H54 (cell line): Measurements from ENCODE around the gene SCAMP3.

Source experiments
- DNase-seq: peaks from one replicate; pipeline ENCODE4 v3.0.0; 2011; ENCODE audit warnings: low spot score, mixed read lengths; ENCODE audit not compliant: insufficient read length
- FAIRE-seq: peaks from 3 replicates; lab custom pipeline; 2011; peaks lifted over from hg19 to GRCh38; lab: Jason Lieb, UNC
- POLR2A ChIP-seq: IDR thresholded peaks from 2 replicates; pipeline ENCODE4 v1.6.1; 2011; ENCODE audit warnings: low read depth, mild to moderate bottlenecking, low read length

SCAMP3 gene

DNA sequence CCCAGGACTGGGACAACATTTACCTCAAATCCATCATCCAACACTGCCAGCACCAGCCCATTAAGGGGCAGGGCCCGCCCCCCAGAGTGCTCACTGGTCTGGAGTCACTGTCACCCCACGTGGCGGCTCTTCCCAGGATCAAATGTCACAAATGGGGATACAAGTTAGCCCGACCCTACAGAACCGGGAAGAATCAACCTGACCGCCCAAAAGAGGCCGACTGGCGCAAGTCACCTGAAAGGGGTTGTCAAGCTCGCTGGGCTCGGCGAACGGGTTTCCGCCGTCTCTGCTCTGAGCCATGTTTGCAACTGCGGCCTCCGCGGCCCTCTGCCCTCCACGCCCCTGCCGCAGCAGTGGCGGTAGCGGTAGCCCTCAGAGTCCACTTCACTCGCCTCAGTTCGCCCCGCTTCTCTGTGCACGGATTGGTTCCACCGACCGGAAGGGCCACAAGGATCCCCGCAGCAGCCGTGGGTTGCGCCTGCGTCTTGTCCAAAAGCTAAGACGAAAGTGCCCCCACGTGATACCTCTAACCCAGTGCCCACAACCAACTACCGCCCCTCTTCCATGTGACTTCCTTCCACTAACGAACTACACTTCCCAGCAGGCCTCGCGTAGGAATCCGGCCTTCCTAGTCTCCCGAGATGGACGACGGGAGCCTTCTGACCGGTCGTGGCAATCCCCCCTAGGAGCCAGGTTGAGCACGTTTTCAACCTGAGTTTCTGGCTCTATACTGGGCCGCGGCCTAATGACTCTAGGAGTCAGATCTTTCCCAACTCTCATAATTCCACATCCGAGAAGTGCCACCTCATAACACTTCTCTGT lies at the start of gene SCAMP3:
TSS of gene SCAMP3 (minus strand) at position 509 of the 822 bp plus-strand sequence. CDS start at position 300, 209 bp downstream.
- peak; percentile 68 for FAIRE-seq
- DNase-seq = peak; percentile 97
- TF ChIP-seq POLR2A = peak; percentile 82

DNA sequence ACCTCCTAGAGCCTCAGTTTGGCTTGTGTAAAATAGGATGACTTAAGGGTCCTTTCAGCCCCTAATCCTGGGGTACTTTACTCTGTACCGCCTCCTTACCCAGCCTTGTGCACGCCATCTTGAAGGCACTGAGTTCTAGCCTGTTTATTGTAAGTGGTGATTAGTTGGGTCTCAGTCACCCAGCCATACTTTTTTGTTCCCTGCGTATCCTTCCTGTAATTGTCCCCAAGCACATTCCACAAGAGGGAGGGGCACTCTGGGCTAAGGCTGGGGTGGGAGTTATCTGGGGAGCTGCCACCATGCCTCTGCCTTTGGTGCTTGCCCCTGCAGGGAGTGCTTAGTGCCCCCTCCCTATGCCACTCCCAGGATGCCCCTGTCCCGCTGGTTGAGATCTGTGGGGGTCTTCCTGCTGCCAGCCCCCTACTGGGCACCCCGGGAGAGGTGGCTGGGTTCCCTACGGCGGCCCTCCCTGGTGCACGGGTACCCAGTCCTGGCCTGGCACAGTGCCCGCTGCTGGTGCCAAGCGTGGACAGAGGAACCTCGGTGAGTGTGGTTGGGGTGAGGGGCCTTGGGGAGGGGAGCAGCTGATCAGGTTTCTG lies 47.4 kb upstream of the SCAMP3 start:
- no peak for TF ChIP-seq POLR2A
- DNase-seq (no peak), FAIRE-seq (no peak)

- TF ChIP-seq POLR2A = peak; percentile 53
- FAIRE-seq = peak; percentile 30
Measured at GRCh38 chr1:155308493-155309422, 46.6 kb upstream of the SCAMP3 start, which contains the start of gene FDPS. FDPS (plus strand) TSS chr1:155308866; CDS start chr1:155309790, 924 bp downstream.

DNA sequence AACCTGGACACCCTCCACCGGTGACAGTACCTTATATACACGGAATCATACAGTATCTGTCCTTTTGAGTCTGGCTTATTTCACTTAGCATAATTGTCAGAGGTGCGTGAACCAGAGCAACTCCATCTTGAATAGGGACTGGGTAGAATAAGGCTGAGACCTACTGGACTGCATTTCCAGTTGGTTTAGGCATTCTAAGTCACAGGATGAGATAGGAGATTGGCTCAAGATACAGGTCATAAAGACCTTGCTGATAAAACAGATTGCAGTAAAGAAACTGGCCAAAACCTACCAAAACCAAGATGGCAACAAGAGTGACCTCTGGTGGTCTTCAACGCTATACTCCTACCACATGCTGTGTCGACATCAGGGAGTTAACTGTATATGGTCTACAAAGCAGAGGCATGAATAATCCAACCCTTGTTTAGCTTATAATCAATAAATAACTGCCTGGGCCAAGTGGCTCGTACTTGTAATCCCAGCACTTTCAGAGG lies 45.1 kb upstream of the SCAMP3 start:
- no peak for DNase-seq
- no peak for TF ChIP-seq POLR2A
- FAIRE-seq = no peak

More at GRCh38 chr1:155308493-155309422, 46.6 kb upstream of the SCAMP3 start, which contains the start of gene FDPS:
- DNase-seq = peak; percentile 98

DNA sequence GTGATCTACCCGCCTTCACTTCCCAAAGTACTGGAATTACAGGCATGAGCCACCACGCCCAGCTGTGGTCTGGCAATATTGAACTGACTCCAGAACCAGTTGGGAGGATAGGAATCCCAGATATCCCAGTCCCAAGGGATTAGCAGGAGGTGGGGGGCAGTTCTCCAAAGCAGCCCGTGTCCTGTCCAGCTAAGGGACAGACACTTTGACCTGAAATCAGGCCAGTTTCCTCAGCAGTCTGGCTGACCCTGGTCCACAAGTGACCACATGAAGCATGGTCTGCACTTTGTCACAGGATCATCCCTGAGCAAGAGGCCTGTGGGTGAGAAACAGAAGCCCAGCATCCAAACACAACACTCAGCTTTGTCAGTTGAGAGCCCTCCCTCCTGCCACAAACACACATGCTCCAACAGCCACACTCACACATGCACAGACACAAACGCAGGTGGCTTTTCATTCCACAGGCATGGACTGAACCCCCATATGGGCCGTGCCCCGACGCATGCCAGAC lies 43.8 kb upstream of the SCAMP3 start:
- FAIRE-seq = no peak
- DNase-seq = no peak
- no peak for TF ChIP-seq POLR2A

- TF ChIP-seq POLR2A = no peak
- no peak for DNase-seq
- no peak for FAIRE-seq
Measured at GRCh38 chr1:155304558-155305063, 42.5 kb upstream of the SCAMP3 start.

DNA sequence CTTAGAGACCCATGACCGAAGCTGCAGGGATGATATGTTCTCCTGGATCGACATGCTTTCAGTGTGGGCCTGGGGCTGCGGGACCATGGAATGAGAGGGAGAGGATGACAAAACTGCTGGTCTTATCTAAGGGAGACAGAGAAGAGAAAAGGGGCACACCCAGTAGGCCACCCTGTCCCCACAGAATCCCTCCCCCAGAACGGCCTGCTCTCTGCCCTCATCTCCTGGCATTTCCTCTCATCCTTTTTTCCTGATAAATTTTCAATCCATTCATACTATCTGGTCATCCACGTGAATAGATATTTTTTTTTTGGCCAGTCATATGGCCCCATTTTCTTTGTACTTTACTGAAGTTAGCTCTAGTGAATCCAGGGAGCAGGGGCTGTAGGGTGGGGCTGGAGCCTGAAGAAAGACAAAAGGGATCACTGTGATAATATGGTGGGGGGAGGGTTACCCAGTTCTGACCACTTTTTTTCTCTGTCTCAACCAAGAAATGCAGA lies 39.2 kb upstream of the SCAMP3 start, which contains the start of gene PKLR:
TSS of gene PKLR (minus strand) at position 97 of the 500 bp plus-strand sequence. CDS start at position 54, 43 bp downstream.
- no peak for FAIRE-seq
- DNase-seq = no peak
- TF ChIP-seq POLR2A = no peak

GRCh38 chr1:155300553-155301329 lies 38.6 kb upstream of the SCAMP3 start:
- DNase-seq = no peak
- no peak for FAIRE-seq
- TF ChIP-seq POLR2A = no peak

DNA sequence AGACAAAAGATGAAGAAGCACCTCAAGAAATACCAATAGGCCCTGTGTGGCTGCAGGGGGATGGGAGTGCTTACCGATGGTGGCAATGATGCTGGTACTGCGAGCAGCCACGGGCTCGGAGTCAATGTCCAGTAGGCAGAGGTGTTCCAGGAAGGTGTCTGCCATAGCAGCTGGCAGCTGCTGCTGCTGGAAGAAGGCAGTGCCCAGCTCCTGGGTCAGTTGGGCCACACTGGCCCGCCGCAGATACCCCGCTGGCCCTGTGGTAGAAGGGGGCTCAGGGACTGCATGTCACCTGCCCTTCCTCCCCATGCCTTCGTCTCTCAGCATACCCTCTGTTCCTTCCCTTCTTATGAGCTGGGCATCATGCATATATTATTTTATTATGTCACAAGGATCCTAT lies 37.9 kb upstream of the SCAMP3 start:
- no peak for FAIRE-seq
- no peak for DNase-seq
- no peak for TF ChIP-seq POLR2A

DNA sequence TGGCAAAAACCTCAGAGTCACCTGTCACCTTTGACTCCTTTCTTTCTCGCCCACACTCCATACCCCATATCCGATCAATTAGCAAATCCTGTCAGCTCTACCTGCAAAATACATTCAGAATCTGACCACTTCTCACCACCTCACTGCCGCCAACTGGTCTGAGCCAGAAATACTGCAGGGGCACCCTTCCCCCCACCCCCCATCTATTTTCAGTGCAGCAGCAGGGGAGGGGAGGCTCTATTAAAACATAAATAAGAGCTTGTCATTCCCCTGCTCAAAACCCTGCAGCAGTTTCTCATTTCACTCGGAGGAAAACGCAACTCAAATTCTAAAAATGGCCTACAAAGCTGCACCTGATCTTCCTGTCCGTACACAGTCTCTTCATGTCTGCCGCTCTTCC lies 35.2 kb upstream of the SCAMP3 start:
- FAIRE-seq (no peak), DNase-seq (no peak)
- no peak for TF ChIP-seq POLR2A

GRCh38 chr1:155296661-155297060 lies 34.5 kb upstream of the SCAMP3 start:
- DNase-seq = no peak
- TF ChIP-seq POLR2A = no peak
- FAIRE-seq = no peak

DNA sequence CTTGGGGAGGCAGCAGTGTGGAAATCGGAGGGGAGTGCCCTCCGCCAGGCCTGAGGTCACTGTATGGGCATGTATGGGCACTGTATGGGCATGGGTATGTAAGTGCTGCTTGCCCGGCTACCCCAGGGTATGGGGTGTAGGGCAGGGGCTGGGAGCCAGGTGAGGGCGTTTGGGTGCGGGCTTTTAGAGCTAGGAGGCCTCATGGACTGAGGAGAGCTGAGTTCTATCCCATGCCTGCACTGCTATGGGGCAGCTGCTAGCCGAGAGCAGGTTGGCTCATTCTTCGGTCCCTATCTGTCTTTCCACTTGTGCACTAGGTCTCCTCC lies 33.7 kb upstream of the SCAMP3 start:
- no peak for TF ChIP-seq POLR2A
- FAIRE-seq = no peak
- no peak for DNase-seq
